Kidney (tissue), 14 donors: ENCODE data around the gene RPL39L. TPM values are rescaled to one million over a fixed set of nuclear protein-coding genes. Genes with fewer than 3 reads are reported as not detected.
A peak's percentile ranks its signal among the peaks of the same experiment; 100 is the strongest.
"Not testable (repeated sequence)": the region's sequence is repeated elsewhere in the genome, so short reads cannot be mapped to it uniquely, and the experiment has no call there.

Experiments
- DNase-seq, 5 donors: peaks; one replicate each; pipeline ENCODE4 v3.0.0-alpha.2; 2013 to 2020
- FAIRE-seq: peaks from 2 replicates; lab custom pipeline; 2012; peaks lifted over from hg19 to GRCh38; lab: Jason Lieb, UNC
- H3K27ac ChIP-seq, 2 donors: one replicate each; pipeline ENCODE4 v1.7.0; 2013; ENCODE audit warnings: low read depth in 2 of 2, low read length in 2 of 2, inconsistent platforms in 1 of 2
- H3K27me3 ChIP-seq: one replicate; pipeline ENCODE4 v1.7.1; 2013; ENCODE audit warnings: low read length, inconsistent platforms; ENCODE audit not compliant: control insufficient read depth, insufficient read depth
- H3K36me3 ChIP-seq, 3 donors: one replicate each; pipeline versions ENCODE4 v1.7.0 to v1.7.1; 2013; ENCODE audit warnings: low read length in 3 of 3, control low read depth in 1 of 3, inconsistent platforms in 1 of 3; ENCODE audit not compliant: insufficient read depth in 3 of 3, control insufficient read depth in 2 of 3
- H3K4me1 ChIP-seq, 3 donors: one replicate each; pipeline versions ENCODE4 v1.7.0 to v1.7.1; 2013; ENCODE audit warnings: low read length in 3 of 3, inconsistent platforms in 1 of 3, low read depth in 1 of 3; ENCODE audit not compliant: control insufficient read depth in 2 of 3, insufficient read depth in 2 of 3
- H3K4me3 ChIP-seq, 3 donors: one replicate each; pipeline versions ENCODE4 v1.7.0 to v1.8.1; 2013; ENCODE audit warnings: low read length in 3 of 3, control low read depth in 1 of 3, inconsistent platforms in 1 of 3
- H3K9ac ChIP-seq, 3 donors: one replicate each; pipeline versions ENCODE4 v1.7.0 to v1.7.1; 2013; ENCODE audit warnings: low read length in 3 of 3, control low read depth in 1 of 3, inconsistent platforms in 1 of 3
- H3K9me3 ChIP-seq, 3 donors: one replicate each; pipeline versions ENCODE4 v1.7.0 to v1.7.1; 2013; ENCODE audit warnings: low read length in 3 of 3, control low read depth in 1 of 3, inconsistent platforms in 1 of 3; ENCODE audit not compliant: control insufficient read depth in 2 of 3, insufficient read depth in 1 of 3
- intact Hi-C: fragments of 100-400 bp; cut with DNase I; formaldehyde crosslinking; loops from one replicate; pipeline ENCODE4 v1.11.1; 2022
- polyA plus RNA-seq: library from polyadenylated mRNA; stranded (reverse); fragments of 350-450 nt; fragmentation: Illumina TruSeq; extraction: RNeasy Lipid Tissue Mini Kit (QIAGEN cat#74804); gene quantifications from one replicate; pipeline ENCODE4 v1.2.3, GENCODE V29; 2014; ENCODE audit warnings: low read depth, low replicate concordance; ENCODE audit not compliant: insufficient read depth
- total RNA-seq: library from RNA; stranded (reverse); fragmentation: NEBNext Ultra II Directional; extraction: Animal tissue kit (Norgen Biotek cat#: 25700); gene quantifications from one replicate; pipeline ENCODE4 v1.2.1, GENCODE V29; 2021
- TF ChIP-seq, protein P1 (sequence below): IDR thresholded peaks from 3 replicates; pipeline ENCODE4 v1.5.1; 2012; ENCODE audit warnings: mild to moderate bottlenecking, moderate library complexity, borderline replicate concordance; ENCODE audit not compliant: insufficient read depth; ENCODE audit errors: extremely low read depth
- donor health status: control.
- donor health status: control.
- donor health status: control.
- donor health status: control.
- donor health status: control.
- donor health status: DM: yes; HTN: yes; CAD: no.
- donor health status: Normal renal cell carcinoma (clear cell type).

RPL39L gene
- total and polyA plus RNA-seq, 2 donors from 2014 or later = 5.7 to 10.9 TPM

DNA sequence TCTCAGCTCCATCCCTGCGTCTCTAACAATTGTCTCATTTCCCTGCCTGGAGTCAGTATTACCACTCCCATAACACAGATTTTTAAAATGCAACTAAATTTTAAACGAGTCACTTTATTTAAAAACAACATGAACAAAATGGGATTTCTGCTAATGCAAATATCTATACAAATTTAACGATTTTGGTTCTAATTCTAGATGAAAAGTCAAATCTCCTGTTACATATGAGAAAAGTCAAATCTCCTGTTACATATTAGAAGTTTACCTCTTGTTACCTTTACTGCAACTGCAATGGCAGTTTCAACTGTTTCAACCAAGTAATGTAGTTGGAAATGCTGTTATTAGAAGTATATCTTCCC, 578 bp upstream of the RPL39L start:
- Histone ChIP-seq H3K27ac (no peak overlapping the region), H3K27me3 (no peaks in the 10 kb centered on the region), H3K9me3 (peaks cover 0 to 1% (median 0%) of the 10 kb centered on the region in 3 donors), H3K4me3 (peak overlapping the region; percentile 66 to 81 (median 78)), H3K36me3 (no peaks in the 10 kb centered on the region), H3K4me1 (peaks cover 0 to 2% (median 0%) of the 10 kb centered on the region in 3 donors), H3K9ac (peak overlapping the region in 1 of 3 donors; percentile 76)
- intact Hi-C loops = no loop called here
- FAIRE-seq = no peak
- TF ChIP-seq, protein P1, sequence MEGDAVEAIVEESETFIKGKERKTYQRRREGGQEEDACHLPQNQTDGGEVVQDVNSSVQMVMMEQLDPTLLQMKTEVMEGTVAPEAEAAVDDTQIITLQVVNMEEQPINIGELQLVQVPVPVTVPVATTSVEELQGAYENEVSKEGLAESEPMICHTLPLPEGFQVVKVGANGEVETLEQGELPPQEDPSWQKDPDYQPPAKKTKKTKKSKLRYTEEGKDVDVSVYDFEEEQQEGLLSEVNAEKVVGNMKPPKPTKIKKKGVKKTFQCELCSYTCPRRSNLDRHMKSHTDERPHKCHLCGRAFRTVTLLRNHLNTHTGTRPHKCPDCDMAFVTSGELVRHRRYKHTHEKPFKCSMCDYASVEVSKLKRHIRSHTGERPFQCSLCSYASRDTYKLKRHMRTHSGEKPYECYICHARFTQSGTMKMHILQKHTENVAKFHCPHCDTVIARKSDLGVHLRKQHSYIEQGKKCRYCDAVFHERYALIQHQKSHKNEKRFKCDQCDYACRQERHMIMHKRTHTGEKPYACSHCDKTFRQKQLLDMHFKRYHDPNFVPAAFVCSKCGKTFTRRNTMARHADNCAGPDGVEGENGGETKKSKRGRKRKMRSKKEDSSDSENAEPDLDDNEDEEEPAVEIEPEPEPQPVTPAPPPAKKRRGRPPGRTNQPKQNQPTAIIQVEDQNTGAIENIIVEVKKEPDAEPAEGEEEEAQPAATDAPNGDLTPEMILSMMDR = no peak
- DNase-seq = no peak

DNA sequence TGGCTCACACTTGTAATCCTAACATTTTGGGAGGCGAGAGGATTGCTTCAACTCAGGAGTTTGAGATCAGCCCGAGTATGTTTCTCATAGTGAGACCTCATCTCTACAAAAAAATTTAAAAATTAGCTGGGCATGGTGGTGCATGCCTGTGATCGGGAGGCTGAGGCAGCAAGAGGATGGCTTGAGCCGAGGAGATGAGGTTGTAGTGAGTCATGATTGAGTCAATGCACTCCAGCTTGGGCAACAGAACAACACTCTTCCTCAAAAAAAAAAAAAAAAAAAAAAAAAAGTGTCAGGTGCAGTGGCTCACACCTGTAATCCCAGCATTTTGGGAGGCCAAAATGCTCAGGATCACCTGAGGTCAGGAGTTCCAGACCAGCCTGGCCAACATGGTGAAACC, 2.4 kb downstream of the RPL39L start:
- Histone ChIP-seq H3K4me1 (peaks cover 0 to 2% (median 0%) of the 10 kb centered on the region in 3 donors), H3K4me3 (no peak overlapping the region), H3K9me3 (no peaks in the 10 kb centered on the region), H3K27me3 (no peaks in the 10 kb centered on the region), H3K27ac (no peak overlapping the region), H3K36me3 (no peaks in the 10 kb centered on the region), H3K9ac (no peak overlapping the region)
- TF ChIP-seq, protein P1 = no peak
- DNase-seq = no peak
- FAIRE-seq = no peak
- intact Hi-C loops = no loop called here

DNA sequence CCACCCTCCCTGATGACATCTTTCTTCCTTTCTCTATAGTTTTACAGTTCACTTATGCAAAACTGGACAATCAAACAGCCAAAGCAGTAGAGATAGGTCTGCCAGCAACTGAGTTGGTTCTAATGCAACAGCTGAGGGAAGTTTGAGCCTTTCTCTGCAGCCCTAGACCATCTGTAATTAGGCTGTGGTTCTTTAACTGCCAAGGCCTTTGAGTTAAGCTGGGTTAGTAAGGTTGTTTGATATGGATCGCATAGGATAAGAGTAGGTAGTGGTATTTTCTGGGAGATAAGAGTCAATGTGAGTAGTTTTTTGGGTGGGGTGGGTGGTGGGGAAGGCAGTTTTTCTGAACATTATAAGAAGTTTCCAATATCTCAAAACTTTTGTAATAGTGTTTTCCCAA, 3.0 kb downstream of the RPL39L start:
- Histone ChIP-seq H3K27me3 (no peaks in the 10 kb centered on the region), H3K4me1 (peaks cover 0 to 2% (median 0%) of the 10 kb centered on the region in 3 donors), H3K27ac (no peak overlapping the region), H3K4me3 (no peak overlapping the region), H3K36me3 (no peaks in the 10 kb centered on the region), H3K9ac (no peak overlapping the region), H3K9me3 (no peaks in the 10 kb centered on the region)
- DNase-seq = no peak
- intact Hi-C loops = no loop called here
- TF ChIP-seq, protein P1 = no peak
- FAIRE-seq = no peak

DNA sequence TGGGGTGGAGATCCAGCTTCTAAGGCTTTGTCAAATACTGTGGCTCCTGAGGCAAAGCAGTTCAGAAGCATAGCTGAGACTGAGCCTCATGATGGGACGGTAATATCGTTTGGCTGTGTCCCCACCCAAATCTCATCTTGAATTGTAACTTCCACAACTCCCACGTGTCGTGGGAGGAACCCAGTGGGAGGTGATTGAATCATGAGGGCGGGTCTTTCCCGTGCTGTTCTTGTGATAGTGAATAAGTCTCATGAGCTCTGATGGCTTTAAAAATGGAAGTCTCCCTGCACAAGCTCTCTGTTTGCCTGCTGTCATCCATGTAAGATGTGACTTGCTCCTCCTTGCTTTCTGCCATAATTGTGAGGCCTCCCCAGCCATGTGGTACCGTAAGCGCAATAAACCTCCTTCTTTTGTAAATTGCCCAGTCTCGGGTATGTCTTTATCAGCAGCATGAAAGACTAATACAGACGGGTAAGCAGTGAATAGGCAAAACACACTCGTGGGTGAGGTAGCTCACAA, 4.1 kb downstream of the RPL39L start:
- H3K9ac ChIP-seq, H3K4me3 ChIP-seq, H3K36me3 ChIP-seq, FAIRE-seq, DNase-seq, intact Hi-C loops, H3K9me3 ChIP-seq, H3K27ac ChIP-seq, H3K4me1 ChIP-seq, H3K27me3 ChIP-seq: not testable (repeated sequence)

DNA sequence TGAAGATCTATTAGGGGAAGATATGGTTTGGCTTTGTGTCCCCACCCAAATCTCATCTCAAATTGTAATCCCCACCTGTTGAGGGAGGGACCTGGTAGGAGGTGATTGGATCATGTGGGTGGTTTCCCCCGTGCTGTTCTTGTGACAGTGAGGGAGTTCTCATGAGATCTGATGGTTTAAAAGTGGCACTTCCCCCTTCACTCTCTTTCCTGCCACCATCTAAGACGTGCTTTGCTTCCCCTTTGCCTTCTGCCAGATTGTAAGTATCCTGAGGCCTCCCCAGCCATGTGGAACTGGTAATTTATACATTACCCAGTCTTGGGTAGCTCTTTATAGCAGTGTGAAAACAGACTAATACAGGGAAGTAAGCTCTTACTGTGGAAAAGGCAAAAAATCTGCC, 6.1 kb downstream of the RPL39L start:
- H3K4me3 ChIP-seq, intact Hi-C loops, H3K9me3 ChIP-seq, FAIRE-seq, DNase-seq, H3K27ac ChIP-seq, H3K36me3 ChIP-seq, H3K4me1 ChIP-seq, H3K27me3 ChIP-seq, H3K9ac ChIP-seq: not testable (repeated sequence)
